Fibroblast of gingiva (primary cell): ENCODE measurements around the gene LAMA4.

ENCODE experiments used
- DNase-seq: peaks from one replicate; pipeline ENCODE4 v3.0.0-alpha.2; 2011; ENCODE audit warnings: low read depth

LAMA4 gene

DNA sequence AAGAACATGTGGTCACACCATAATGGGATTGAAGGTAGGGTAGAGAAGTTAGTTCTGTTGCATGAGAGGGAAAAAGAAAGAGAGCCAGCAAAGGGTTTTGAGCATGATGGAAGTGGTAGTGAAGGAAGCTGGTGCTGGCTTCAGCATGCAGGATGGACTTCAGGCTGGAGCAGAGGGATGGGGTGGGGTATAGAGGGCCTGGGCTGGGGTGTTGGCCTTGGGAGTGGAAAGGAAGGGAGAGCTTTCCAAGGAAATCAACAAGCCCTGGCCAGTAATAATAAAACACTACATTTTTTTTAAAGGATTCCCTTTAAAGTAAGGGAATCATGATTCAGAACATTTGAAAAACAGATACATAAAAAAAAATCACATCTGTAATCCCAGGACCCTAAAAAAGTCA, 61.2 kb downstream of the LAMA4 start:
- DNase-seq, result no peak

DNA sequence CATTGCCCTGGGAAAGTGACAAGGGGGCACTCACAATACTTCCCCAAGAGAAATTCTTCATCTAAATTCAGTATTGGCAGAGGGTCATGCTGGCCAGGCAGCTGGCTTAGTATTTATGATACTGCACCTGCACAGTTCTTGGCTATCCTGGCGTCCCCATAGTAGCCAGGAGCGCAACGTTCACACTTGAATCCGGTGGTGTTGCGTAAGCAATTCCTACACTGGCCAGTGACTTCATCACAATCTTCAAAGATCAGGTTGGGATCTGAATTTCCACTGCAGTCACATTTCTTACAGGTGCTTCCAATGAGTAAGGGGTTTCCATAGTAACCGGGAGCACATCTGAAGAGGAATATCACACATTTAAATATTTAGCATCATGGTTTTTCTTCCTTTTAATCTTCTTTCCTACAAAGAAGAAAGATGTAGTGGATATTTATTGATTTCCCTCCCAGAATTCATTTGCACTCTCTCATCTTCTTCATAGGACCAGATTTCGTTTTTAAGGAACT, 62.8 kb downstream of the LAMA4 start:
- DNase-seq, result no peak

DNA sequence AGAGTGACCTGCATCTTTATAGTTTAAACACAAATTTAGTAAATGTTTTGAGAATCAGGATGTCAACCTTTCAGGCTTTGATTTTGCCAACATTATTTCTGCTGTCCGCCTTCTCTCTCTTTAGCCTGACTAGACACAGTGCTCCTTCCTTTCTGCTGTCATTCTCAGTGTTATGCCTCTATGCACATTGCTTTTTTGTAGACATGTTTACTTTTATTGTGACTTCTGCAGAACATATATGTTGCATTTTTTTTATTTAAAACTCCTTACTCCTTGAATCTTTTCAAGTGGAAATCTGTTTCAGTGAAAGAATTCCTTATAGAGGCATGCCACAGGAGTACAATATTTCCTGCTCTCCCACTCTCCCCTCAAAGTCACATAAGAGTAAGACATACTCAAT, 64.2 kb downstream of the LAMA4 start:
- DNase-seq, result no peak

DNA sequence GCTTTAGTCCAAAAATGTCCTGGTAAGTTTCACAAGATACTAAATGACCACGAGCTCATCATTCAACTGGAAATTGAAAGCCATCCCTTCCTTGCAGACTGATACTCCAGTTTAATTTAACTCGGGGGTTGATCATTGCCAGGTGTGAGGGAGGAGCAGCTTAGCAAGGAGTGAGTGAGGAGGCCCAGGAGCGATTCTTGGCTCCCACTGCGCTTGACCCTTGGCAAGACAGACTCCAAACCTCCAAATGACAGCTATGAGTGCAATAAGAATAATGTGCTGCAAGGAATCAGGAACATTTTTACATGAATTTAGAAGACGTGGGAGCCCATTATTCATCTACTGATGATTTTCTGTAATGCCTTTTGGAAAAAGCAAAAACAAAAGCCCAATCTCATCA, 64.9 kb downstream of the LAMA4 start:
- DNase-seq, result peak; percentile 37

DNA sequence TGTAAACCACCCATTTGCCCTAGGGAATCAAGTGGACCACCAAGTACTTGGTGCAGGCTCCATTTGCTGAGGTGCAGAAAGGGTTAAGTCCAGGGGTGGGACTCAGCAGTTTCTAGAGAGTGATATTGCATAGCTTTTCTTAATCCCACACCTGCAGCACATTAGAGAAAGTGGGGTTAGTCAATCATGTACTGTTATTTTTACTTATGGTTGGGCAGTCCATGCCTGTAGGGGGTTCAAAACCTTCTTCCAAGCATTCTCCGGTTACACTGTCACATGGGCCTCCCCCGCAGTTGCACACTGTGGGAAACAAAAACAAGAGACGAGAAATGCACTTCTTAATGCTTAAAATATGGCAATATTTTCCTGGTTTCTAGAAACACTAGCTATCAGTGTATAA, 65.5 kb downstream of the LAMA4 start:
- DNase-seq, result peak; percentile 90

DNA sequence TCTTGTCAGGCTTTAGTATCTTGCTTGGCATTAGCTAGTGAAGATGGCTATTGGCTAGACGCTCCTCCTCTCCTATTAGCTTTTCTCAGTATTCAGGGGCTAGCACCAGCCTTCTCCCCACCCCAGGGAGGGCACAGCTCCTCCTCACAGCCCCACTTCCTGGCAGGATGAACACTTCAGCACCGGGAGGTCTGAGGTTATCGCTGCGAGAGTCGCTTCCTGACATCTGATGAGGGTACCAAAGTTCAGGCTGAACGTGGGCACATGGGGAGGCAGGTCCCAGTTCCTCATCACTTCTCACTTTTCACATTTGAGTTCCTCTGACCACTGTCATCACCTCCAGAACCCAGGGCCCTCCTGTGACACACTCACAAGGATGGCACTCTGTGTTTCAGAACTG, 66.6 kb downstream of the LAMA4 start:
- DNase-seq, result no peak

DNA sequence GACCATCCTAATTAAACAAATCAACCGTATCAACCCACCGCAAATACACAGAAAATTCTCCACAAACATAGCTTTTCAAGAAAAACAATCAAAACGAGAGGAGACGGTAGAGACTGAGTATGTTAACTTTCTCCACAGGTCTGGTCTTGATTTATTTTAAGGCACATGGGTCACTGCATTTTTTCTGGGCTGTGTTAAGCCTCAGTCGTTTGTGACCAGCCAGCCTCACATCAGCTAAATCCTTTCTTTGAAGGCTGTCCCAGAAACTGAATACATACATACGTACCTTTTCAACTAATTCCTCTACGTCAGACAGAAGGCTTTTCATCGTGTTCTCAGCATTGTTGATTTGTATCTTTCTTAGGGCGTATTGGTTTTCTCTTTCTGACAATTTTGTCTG, 69.4 kb downstream of the LAMA4 start:
- DNase-seq, result no peak

DNA sequence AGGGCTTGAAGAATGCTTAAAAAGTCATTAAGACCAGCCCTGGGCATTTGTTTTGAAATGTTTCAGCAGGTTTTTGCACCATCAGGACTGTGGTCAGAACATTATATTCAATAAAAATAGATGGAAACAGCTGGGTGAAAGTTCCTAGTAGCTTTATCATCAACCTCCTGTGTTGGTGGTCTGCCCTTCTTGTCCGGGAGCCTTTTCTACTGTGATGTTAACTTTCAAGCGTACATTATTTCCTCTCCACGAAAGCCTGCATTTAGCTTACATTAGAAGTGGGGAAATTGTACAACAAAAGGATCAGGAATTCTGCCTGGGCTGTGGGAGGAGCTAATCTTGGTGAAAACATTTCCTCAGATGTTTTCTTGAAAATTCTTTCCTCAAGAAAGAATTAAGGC, 71.1 kb downstream of the LAMA4 start:
- DNase-seq, result peak; percentile 9

DNA sequence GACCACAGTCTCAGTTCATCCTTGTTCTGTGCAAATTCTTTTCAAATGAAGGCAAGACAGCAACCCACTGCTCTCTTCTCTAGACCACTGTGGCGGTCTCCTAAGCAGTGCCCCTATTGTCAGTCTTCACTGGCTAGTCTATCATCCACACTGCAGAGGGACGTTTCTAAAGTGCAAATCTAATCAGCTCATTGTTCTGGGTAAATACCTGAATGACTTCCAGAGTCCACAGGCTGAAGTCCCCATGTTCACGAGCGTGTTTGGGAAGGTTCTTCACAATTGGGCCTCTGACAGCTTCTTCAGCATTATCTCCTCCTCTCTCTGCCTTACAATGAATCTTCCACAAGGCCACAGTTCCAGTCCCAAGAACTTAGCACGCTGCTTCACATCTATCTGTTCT, 73.2 kb downstream of the LAMA4 start:
- no peak for DNase-seq

DNA sequence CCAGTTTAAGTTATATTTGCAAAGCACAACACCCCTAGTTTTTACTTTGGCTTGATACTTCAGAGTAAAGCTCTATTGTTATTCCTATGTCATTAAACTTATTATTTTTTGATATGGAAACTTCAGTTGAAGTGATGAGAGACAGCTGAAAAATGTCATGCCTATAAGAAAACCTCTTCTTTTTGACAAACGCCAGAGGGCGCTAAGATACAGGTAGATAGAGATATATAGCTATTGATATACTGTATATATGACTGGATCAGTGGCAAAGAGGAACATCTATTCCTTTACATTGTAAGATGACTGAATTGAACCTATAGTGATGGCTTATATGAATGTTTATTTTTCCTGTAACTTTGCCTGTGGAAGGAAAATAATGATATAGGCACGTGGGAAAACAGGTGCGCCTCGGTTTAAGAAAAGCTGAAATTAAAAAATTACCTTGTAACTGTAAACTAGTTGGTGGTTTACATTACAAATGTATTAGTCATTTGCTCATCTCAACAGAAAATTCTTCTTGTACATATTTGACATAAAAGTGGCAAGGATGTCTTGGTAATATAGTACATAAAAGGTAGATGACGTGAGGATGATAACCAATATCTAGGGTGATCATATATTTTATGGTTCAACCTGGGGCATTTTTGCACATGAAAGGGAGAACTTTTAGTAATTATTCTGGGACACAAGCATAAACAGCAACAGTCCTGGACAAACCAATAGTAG, 74.1 kb downstream of the LAMA4 start:
- DNase-seq, result peak; percentile 78

DNA sequence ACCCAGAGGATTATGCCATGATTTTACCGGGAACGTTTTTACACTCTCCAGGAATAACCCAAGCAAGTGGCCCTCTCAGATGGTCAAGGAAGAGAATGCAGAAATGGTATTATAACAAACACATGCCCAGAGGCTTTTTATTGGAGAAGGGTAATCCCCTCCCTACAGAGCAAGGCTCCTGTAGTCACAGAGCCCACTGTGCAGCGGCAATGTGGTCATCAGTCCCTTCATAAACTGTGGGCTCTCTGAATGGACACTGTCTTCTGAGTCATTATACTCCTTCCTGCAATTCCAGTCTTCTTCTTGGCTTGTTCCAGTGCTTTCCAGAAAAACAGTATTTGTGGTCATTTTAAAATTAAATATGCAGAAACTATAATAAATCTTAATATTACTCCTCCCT, 74.7 kb downstream of the LAMA4 start:
- no peak for DNase-seq

DNA sequence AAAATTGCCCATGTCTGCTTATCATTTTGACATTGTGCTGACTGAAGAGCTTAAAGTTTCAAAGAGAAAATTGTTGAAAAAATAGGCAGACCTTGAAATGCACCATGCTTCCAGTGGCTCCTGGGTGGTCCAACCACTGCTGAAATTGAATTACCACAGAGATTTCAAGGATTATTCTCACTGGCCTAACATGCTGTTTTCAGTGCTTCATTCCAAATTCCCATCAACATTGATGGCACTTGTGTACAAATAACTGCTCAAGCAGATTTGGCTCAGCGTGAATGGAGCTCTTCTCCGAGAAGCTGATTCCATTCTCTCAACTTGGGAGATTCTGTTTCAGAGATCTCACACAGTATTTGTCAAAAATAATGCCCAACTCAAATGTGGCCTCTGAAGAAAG, 75.5 kb downstream of the LAMA4 start:
- no peak for DNase-seq

DNA sequence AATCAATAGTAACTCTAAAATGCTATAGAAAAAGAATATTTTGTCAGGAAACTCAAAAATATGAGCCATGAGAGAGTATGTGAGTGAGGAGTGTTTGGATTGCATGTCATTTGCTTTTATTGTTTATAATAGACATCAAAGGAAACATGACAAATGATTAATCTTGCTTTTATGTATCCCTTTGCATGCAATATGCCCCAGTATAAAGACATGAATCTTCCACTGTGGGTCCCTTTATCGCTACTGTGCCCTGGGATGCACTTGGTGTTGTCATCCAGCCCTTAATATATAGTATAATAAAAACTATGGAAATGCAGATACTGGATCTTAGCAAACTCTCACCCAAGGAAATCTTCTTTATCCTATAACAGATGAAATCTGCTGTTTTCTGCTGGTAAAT, 77.3 kb downstream of the LAMA4 start:
- no peak for DNase-seq

DNA sequence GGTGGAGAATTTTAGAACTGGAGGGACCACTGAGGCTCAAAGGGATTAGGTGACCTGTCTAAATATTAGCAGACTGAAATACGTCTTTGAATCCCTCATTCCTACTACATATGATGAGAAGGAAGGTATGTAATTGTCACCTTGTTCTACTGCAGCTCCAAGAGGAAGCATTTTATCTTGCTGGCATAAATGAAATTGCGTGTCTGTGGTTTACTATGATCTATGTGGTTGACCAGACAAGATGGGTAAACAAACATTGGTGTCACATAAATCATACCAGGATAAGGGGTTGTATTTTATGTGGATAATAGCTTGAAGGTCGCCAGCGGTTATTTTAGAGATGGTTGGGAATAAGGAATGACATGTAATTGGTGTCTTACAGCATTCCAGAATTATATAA, 78.2 kb downstream of the LAMA4 start:
- no peak for DNase-seq

DNA sequence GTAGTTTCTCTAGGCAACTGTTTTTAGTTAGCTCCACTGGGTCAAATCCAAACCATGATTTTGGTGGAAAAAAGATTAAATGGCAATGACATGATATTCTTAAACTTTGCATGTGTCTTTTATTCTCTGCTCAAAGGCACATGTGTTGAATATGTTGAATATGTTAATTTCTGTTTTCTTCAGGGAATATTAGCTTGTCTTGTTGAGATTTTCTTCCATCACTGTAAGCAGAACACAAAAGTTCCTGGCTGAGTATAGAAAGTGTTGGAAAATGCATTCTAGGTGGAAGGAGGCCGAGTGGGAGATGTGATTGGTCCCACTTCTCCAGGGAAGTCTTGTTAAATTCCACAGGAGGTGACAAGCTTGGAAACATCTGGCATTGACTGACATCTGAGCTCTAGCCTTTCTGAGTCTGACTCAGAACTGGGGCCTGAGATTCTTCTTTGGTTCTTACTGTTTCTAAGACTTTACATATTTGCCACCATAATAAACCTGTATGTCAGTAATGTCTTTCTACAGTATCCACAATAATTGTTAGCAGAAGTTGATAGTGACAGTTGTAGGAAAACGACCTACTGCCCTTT, 81.1 kb downstream of the LAMA4 start:
- DNase-seq, result no peak

DNA sequence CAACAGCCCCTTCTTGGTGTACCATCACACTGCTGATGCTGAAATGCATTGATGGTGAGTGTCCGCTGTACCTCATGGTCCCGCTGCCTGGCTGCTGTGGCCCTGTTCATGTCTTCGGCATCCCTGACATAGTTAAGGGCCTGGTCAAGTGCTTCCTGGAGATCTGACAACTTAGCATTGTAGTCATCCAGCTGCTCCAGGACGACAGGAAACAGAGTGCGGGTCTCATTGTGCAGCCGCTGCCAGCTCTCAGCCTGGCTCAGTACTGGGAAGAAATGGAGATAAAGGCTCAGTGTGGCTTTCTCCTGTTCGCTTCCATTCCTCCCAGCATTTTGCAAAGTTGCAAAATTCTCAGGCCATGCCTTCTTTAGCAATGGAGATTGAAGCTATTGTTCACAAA, 81.8 kb downstream of the LAMA4 start:
- DNase-seq, result no peak

DNA sequence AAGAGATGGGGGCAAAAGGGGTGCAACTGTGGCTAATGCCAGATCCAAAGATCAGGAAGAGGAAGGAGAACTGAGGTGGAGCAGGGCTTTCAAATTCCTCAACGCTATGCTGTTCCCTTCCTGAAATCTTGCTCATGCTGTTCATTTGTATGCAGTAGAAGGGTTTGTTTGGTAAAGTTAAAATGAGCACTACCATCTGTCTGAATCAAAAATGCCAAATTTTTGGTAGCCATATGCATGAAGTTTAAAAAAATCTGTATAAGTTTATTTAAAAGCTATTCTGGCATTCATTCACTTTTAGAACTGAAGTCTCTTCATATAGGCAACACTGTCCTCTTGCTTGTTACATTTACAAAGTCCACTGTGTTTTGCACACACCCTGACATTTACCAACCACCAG, 84.8 kb downstream of the LAMA4 start:
- DNase-seq, result no peak

DNA sequence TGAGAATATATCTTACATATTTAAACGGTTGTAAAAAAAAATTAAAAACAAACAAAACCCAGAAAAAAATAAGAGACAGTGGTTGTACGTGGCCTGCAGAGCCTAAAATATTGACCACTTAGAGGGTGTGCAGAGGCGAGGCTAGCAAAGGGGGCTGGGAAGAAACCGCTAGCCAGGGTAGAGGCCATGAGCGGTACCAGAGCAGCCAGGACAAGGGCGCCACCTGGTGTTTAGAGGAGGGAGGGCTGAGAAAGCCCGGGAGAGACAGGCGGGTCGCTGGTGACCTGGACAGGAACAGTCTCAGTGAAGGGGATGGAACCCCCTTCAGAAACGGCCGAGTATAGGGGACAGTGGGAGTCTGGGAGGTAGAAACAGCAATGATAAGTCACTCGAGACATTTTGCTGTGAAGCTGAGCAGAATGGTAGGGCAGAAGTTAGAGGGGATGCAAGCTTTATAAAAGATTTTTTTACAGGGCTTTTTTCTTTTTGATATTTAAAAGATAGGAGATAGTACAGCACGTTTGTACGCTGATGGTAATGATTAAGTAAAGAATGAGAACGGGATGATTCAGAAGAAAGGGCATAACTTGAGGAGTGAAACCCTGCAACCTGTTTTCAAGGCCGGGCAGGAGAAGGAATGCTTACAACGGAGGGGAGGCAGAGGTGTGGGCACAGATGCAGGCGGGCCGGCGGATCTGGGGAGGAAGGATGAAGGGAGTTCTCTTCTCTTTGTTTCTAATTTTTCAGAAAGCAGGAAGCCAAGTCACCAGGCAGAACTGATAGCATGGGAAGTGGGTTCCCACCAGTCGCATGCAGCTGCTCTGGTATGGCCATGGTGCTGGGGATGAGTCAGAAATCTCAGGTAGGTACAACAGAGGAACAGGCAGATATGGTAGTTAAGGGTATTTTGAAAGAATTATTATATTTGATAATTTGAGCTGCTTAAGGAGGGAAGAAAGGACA, 90.8 kb downstream of the LAMA4 start:
- DNase-seq, result no peak

DNA sequence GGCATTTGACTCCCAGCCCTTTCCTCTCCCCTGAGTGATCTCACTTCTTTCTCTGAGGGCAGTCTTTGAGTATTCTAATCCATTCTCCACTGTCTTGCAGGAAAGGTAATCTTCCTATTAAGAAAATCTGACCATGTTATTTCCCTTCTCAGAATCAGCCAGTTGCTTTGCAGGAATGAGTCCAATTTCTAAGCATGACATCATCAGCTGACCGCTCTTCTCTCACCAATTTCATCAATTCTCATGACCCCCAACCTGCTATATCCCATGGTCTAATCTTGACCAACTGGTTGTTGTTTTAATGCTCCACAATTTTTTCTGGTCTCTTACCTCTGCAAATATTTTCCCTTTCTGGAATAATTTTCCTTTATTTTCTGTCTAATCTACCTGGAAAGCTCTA, 93.6 kb downstream of the LAMA4 start:
- no peak for DNase-seq

DNA sequence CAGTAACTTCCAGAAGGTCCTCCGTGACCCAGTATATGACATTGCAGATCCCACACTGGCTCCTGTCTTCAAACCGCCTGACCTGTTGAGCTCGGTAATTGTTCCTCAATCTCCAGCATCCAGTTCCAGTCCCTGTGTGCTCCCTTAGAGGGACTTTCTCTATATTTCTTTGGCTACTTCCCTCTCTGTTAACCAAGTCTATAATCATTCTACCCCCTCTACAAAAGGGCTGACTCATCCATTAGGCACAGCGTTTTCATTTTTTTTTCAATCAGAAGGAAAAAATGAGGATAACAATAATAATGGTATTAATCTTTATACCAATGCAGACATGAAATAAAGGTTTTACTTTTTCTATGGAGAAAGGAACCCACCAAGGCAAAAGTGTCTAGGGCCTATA, 97.7 kb downstream of the LAMA4 start:
- no peak for DNase-seq

DNA sequence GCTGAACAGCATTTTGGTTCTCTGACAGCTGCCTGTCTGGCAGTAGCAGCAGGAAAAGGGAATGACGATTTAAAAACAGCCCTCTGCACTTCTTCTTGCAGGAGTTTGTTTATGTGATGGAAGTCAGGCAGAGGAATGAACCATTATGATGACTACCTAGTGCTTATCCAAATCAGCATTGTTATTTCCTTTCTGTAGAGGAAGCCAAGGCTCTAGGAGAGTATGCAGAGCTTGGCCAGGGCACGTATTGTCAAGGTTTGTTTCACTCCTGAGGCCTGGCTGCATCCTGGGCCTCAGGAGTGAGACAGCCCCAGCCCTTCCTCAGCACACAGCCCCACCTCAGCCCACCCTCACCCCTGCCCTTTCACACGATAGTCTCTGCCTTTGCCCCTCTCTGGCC, 98.5 kb downstream of the LAMA4 start:
- no peak for DNase-seq

DNA sequence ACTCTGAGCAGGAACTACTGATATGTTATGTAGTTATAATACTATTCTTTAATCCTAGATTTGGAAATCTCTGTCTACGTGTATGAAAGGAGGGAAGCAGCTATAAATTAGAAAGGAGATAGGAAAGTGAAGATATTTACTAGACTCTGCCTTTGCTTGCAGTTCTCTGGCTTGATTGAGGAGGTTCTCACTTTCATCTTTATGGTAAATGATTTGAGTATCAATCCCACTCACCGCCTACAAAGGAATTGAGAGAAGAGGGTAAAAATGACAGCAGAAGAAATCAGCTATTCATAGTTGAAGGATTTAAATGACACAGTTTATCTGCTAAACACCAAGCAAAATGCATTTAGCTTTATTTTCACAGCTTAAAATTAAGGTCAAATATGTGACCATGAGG, 99.7 kb downstream of the LAMA4 start:
- no peak for DNase-seq
